Astrocyte (in vitro differentiated cells and primary cell): ENCODE data around the gene PLPP3. TPM values are rescaled to one million over a fixed set of nuclear protein-coding genes. Genes with fewer than 3 reads are reported as not detected.

Source experiments
- DNase-seq: peaks from one replicate; pipeline ENCODE4 v3.0.0-alpha.2; 2010; ENCODE audit warnings: low read depth
- FAIRE-seq: peaks from 2 replicates; lab custom pipeline; 2011; peaks lifted over from hg19 to GRCh38; lab: Jason Lieb, UNC
- H2AFZ ChIP-seq: 2 replicates; pipeline ENCODE4 v1.6.0; 2012; ENCODE audit warnings: low read depth, low read length, inconsistent platforms
- H3K27ac ChIP-seq: 2 replicates; pipeline ENCODE4 v1.5.1; 2011; ENCODE audit warnings: low read depth, low read length, inconsistent platforms
- H3K27me3 ChIP-seq: 2 replicates; pipeline ENCODE4 v1.6.0; 2011; ENCODE audit warnings: low read length, inconsistent platforms; ENCODE audit not compliant: insufficient read depth
- H3K36me3 ChIP-seq: 2 replicates; pipeline ENCODE4 v1.5.1; 2011; ENCODE audit warnings: low read length, inconsistent platforms; ENCODE audit not compliant: insufficient read depth
- H3K4me1 ChIP-seq: 2 replicates; pipeline ENCODE4 v1.5.1; 2011; ENCODE audit warnings: low read length, inconsistent platforms; ENCODE audit not compliant: insufficient read depth
- H3K4me2 ChIP-seq: 2 replicates; pipeline ENCODE4 v1.6.0; 2012; ENCODE audit warnings: low read length, inconsistent platforms
- H3K4me3 ChIP-seq: 2 replicates; pipeline ENCODE4 v1.5.1; 2011; ENCODE audit warnings: low read depth, mild to moderate bottlenecking, low read length, inconsistent platforms; ENCODE audit not compliant: insufficient read depth
- H3K79me2 ChIP-seq: 2 replicates; pipeline ENCODE4 v1.6.0; 2012; ENCODE audit warnings: mild to moderate bottlenecking, low read length, inconsistent platforms; ENCODE audit not compliant: insufficient read depth
- H3K9ac ChIP-seq: 2 replicates; pipeline ENCODE4 v1.6.0; 2012; ENCODE audit warnings: mild to moderate bottlenecking, low read length, inconsistent platforms
- H3K9me3 ChIP-seq: 2 replicates; pipeline ENCODE4 v1.5.1; 2012; ENCODE audit warnings: low read depth, mild to moderate bottlenecking, low read length, inconsistent platforms; ENCODE audit not compliant: insufficient read depth
- H4K20me1 ChIP-seq: 2 replicates; pipeline ENCODE4 v1.6.0; 2012; ENCODE audit warnings: low read length, inconsistent platforms; ENCODE audit not compliant: insufficient read depth
- H3K27ac Mint-ChIP-seq: one replicate; pipeline ENCODE4 v1.8.0; 2021; ENCODE audit warnings: mild to moderate bottlenecking, mixed read lengths; ENCODE audit not compliant: unreplicated experiment
- H3K27me3 Mint-ChIP-seq: one replicate; pipeline ENCODE4 v1.8.0; 2021; ENCODE audit warnings: low read depth, mixed read lengths; ENCODE audit not compliant: unreplicated experiment
- H3K36me3 Mint-ChIP-seq: one replicate; pipeline ENCODE4 v1.8.0; 2021; ENCODE audit warnings: low read depth, mixed read lengths; ENCODE audit not compliant: unreplicated experiment
- H3K4me1 Mint-ChIP-seq: one replicate; pipeline ENCODE4 v1.8.0; 2021; ENCODE audit warnings: low read depth, mixed read lengths; ENCODE audit not compliant: unreplicated experiment
- H3K4me3 Mint-ChIP-seq: one replicate; pipeline ENCODE4 v1.8.0; 2021; ENCODE audit warnings: mild to moderate bottlenecking, moderate library complexity, mixed read lengths; ENCODE audit not compliant: unreplicated experiment
- H3K9me3 Mint-ChIP-seq: one replicate; pipeline ENCODE4 v1.8.0; 2021; ENCODE audit warnings: mild to moderate bottlenecking, mixed read lengths; ENCODE audit not compliant: unreplicated experiment
- CTCF ChIP-seq: IDR thresholded peaks from 2 replicates; pipeline ENCODE4 v1.5.1; 2011; ENCODE audit warnings: low read depth, mild to moderate bottlenecking, inconsistent platforms, low read length, moderate library complexity; ENCODE audit not compliant: insufficient read depth
- EZH2 ChIP-seq: IDR thresholded peaks from 2 replicates; pipeline ENCODE4 v1.6.1; 2012; ENCODE audit warnings: mild to moderate bottlenecking, low read length, inconsistent platforms; ENCODE audit not compliant: insufficient read depth
- total RNA-seq: library from RNA; stranded (reverse); gene quantifications from 2 replicates; pipeline ENCODE4 v1.2.1, GENCODE V29; 2021

Gene PLPP3
- total RNA-seq, 1 donor from 2014 or later = 2.2 TPM

GRCh38 chr1:56525489-56526041 lies 53.8 kb downstream of the PLPP3 start:
- H3K4me3 Mint-ChIP-seq = no peak overlapping the region
- Histone ChIP-seq H3K36me3 (peaks cover 8% of the 10 kb centered on the region), H3K27me3 (no peaks in the 10 kb centered on the region), H3K9me3 (no peaks in the 10 kb centered on the region), H3K79me2 (peaks cover 7% of the 10 kb centered on the region), H3K4me3 (no peak overlapping the region), H3K9ac (no peak overlapping the region), H2AFZ (no peak overlapping the region), H3K27ac (no peak overlapping the region), H4K20me1 (peaks cover 21% of the 10 kb centered on the region), H3K4me2 (no peak overlapping the region), H3K4me1 (peaks cover 12% of the 10 kb centered on the region)
- H3K27me3 Mint-ChIP-seq = peaks cover 10% of the 10 kb centered on the region
- H3K36me3 Mint-ChIP-seq = no peaks in the 10 kb centered on the region
- H3K4me1 Mint-ChIP-seq = peaks cover 12% of the 10 kb centered on the region
- TF ChIP-seq CTCF = no peak
- no peak for TF ChIP-seq EZH2
- peak; percentile 38 for DNase-seq
- no peaks in the 10 kb centered on the region for H3K9me3 Mint-ChIP-seq
- no peak overlapping the region for H3K27ac Mint-ChIP-seq
- FAIRE-seq = peak; percentile 26

- Histone ChIP-seq H3K4me1 (peaks cover 12% of the 10 kb centered on the region), H4K20me1 (peaks cover 13% of the 10 kb centered on the region), H2AFZ (no peak overlapping the region), H3K27ac (no peak overlapping the region), H3K4me2 (no peak overlapping the region), H3K4me3 (no peak overlapping the region), H3K9me3 (no peaks in the 10 kb centered on the region), H3K79me2 (no peaks in the 10 kb centered on the region), H3K36me3 (peaks cover 11% of the 10 kb centered on the region), H3K9ac (no peak overlapping the region), H3K27me3 (no peaks in the 10 kb centered on the region)
- DNase-seq = no peak
- Mint-ChIP-seq H3K27ac (no peak overlapping the region), H3K9me3 (no peaks in the 10 kb centered on the region), H3K27me3 (peaks cover 9% of the 10 kb centered on the region), H3K36me3 (no peaks in the 10 kb centered on the region), H3K4me3 (no peak overlapping the region), H3K4me1 (peaks cover 12% of the 10 kb centered on the region)
- no peak for FAIRE-seq
- TF ChIP-seq CTCF (no peak), EZH2 (no peak)
These were observed 55.1 kb downstream of the PLPP3 start for GRCh38 chr1:56524263-56524662.

- no peak overlapping the region for H3K27ac Mint-ChIP-seq
These were observed 56.7 kb downstream of the PLPP3 start for GRCh38 chr1:56522680-56523079.

More at GRCh38 chr1:56522680-56523079, 56.7 kb downstream of the PLPP3 start:
- Histone ChIP-seq H3K9ac (no peak overlapping the region), H3K4me1 (peaks cover 7% of the 10 kb centered on the region), H3K36me3 (peaks cover 12% of the 10 kb centered on the region), H3K4me3 (no peak overlapping the region), H3K27me3 (no peaks in the 10 kb centered on the region), H3K79me2 (no peaks in the 10 kb centered on the region), H3K27ac (no peak overlapping the region), H3K9me3 (no peaks in the 10 kb centered on the region), H2AFZ (no peak overlapping the region), H4K20me1 (peaks cover 11% of the 10 kb centered on the region), H3K4me2 (no peak overlapping the region)
- no peak for DNase-seq
- Mint-ChIP-seq H3K27me3 (peaks cover 2% of the 10 kb centered on the region), H3K4me1 (peaks cover 8% of the 10 kb centered on the region), H3K4me3 (no peak overlapping the region), H3K9me3 (no peaks in the 10 kb centered on the region), H3K36me3 (no peaks in the 10 kb centered on the region)
- no peak for FAIRE-seq
- TF ChIP-seq EZH2 = no peak
- TF ChIP-seq CTCF = no peak
